Urinary bladder (tissue), 4 donors: ENCODE data around the gene LYL1. TPM values are rescaled to one million over a fixed set of nuclear protein-coding genes. Genes with fewer than 3 reads are reported as not detected.

ENCODE experiments used
- DNase-seq: peaks from one replicate; pipeline ENCODE4 v3.0.0-alpha.2; 2015; ENCODE audit errors: extremely low spot score
- H3K27ac ChIP-seq: one replicate; pipeline ENCODE4 v1.5.1; 2013; ENCODE audit warnings: low read depth, mild to moderate bottlenecking, moderate library complexity
- H3K36me3 ChIP-seq: one replicate; pipeline ENCODE4 v1.6.1; 2013; ENCODE audit warnings: mild to moderate bottlenecking, moderate library complexity; ENCODE audit not compliant: insufficient read depth
- H3K4me1 ChIP-seq: one replicate; pipeline ENCODE4 v1.6.1; 2013; ENCODE audit warnings: mild to moderate bottlenecking, moderate library complexity; ENCODE audit not compliant: insufficient read depth
- H3K4me3 ChIP-seq: one replicate; pipeline ENCODE4 v1.5.1; 2013; ENCODE audit warnings: low read depth, low read length
- WGBS: extraction: QIAGEN DNeasy Blood & Tissue Kit; methylation state at CpG from one replicate; pipeline ENCODE4 v1.1.7; 2013; 5-methylcytosine and 5-hydroxymethylcytosine counted together
- polyA plus RNA-seq: library from polyadenylated mRNA; stranded (reverse); fragments of 200-250 nt; gene quantifications from one replicate; pipeline ENCODE4 v1.2.3, GENCODE V29; 2013
- total RNA-seq: library from RNA; depleted of rRNA; stranded (reverse); fragments of >200 nt; gene quantifications from one replicate; pipeline ENCODE4 v1.2.3, GENCODE V29; 2014
- donor health status: healthy with polysubstance abuse.
- donor health status: healthy.

The LYL1 gene
- total and polyA plus RNA-seq, 2 donors: 4.8 to 15.7 TPM

GRCh38 chr19:13104848-13105711, 2.4 kb upstream of the LYL1 start:
- H3K36me3 ChIP-seq: peaks cover 2% of the 10 kb centered on the region
- no peaks in the 10 kb centered on the region for H3K4me1 ChIP-seq
- H3K27ac ChIP-seq: no peak overlapping the region
- H3K4me3 ChIP-seq: no peak overlapping the region
- DNase-seq: no peak
- 72% methylated on average over 29 of the region's 29 CpGs for WGBS

- H3K4me1 ChIP-seq: no peaks in the 10 kb centered on the region
- H3K36me3 ChIP-seq: peaks cover 2% of the 10 kb centered on the region
- WGBS: 38% methylated on average over 33 of the region's 33 CpGs
- no peak overlapping the region for H3K27ac ChIP-seq
- DNase-seq: no peak
- no peak overlapping the region for H3K4me3 ChIP-seq
Measured at GRCh38 chr19:13104360-13104847, 1.7 kb upstream of the LYL1 start.

DNA sequence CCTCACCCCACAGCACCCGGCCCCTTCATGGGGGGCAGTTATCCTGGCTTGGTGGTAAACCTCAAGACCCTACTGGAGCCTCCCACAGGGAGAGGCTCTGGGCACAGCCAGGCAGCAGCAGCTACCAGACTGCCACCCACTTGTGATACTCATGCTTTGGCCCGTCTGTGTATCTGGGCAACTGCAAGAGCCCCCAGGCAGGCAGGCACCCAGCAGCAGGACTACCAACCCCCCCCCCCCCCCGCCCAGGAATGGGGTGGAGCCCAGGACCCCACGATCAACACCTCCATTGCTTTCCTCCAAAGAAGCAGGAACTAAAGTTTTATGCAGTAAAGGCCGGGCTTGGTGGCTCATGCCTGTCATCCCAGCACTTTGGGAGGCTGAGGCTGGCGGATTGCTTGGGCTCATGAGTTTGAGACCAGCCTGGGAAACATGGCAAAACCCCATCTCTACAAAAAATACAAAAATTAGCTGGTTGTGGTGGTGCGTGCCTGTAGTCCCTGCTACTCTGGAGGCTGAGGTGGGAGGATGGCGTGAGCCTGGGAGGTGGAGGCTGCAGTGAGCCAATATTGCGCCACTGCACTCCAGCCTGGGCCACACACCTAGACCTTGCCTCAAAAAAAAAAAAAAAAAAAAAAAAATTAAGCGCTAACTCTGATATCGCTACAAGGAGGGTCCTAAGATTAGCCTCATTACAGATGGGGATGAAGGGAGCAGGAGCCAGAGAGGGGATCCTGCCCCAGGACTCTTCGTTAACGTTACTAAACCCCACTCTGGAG, 1.1 kb upstream of the LYL1 start:
- Histone ChIP-seq H3K36me3 (peaks cover 2% of the 10 kb centered on the region), H3K4me3 (no peak overlapping the region), H3K27ac (no peak overlapping the region), H3K4me1 (peaks cover 2% of the 10 kb centered on the region)
- 77% methylated on average over 13 of the region's 13 CpGs for WGBS
- DNase-seq: no peak

DNA sequence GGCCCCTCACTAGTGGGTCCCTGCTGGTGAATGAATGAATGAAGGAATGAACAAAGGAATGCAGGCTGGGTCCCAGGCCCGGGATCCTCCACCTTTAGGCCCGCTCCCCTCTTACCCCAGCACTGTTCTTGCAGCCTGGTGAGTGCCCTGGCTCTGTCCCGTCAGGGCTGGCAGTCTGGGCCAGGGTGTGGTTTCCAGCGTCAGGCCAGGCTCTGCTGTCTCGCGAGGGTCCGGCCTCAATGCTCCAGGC, 317 bp downstream of the LYL1 start:
- WGBS: 7% methylated on average over 7 of the region's 7 CpGs
- peaks cover 1% of the 10 kb centered on the region for H3K36me3 ChIP-seq
- no peak for DNase-seq
- peak overlapping the region; percentile 26 for H3K4me3 ChIP-seq
- H3K4me1 ChIP-seq: peaks cover 5% of the 10 kb centered on the region
- peak overlapping the region; percentile 31 for H3K27ac ChIP-seq

GRCh38 chr19:13101590-13102415, 855 bp downstream of the LYL1 start:
- Histone ChIP-seq H3K36me3 (no peaks in the 10 kb centered on the region), H3K4me1 (peaks cover 5% of the 10 kb centered on the region), H3K27ac (peak overlapping the region; percentile 31), H3K4me3 (peak overlapping the region; percentile 26)
- no peak for DNase-seq
- WGBS: 73% methylated on average over 7 of the region's 7 CpGs

DNA sequence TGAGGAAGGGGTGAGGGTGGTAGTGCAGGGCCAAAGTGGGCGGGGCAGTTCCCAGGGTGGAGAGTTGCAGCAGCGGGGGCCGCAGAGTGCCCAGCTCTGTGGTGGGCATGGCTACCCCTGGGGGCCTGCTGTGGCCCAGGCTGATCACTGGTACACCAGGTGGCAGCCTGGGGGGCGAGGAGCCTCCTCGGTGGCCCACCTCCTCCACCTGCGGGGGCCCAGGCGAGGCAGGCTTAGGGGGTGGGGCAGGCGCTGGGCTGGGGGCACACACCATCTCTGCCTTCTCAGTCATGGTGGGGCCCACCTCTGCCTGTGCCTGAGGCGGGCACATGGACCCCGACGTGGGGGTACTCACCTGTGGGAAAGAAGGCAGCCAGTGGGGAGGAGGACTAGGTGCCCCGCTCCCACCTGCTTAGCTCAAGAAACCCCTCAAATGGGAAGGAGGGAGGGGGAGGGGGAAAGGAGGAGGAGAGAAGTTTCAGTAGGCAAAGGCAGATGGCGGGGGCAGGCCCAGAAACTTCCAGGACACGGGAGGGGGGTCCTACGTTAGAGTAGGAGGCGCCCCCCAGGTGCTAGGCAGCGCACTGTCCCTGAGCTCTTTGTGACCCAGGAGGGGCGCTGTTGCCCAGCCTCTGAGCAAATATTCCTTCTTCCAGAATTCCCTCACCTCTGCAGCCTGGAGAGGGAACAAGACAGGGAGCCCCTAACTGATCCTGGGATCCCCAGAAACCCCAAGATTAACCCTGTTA, 1.6 kb downstream of the LYL1 start:
- WGBS: 69% methylated on average over 18 of the region's 18 CpGs
- DNase-seq: no peak

DNA sequence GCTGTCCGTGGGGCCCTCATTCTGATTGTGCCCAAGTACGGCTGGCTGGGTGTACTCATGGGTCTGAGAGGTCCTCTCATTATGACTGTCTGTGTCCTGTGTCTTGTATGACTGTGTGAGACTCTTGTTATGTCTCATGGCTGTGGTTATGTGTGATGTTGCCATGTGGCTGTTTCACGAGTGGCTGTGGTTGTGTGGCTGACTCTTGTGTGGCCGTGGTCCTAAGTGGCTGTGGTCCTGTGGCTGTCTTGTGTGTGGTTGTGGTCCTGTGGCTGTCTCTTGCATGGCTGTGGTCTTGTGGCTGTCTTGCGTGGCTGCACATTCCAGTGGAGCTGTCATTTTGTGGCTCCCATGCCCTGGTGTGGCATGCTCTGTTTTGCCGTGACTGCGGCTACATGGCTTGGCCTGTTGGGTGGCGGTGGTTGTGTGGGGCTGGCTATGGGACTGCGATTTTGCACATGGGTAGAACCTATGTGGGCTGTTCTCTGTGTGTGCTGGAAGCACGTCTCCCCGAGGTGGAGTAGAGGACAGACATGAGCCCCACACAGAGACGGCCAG, 2.5 kb downstream of the LYL1 start:
- no peak for DNase-seq
- no peaks in the 10 kb centered on the region for H3K36me3 ChIP-seq
- no peak overlapping the region for H3K27ac ChIP-seq
- peak overlapping the region; percentile 37 for H3K4me3 ChIP-seq
- peaks cover 5% of the 10 kb centered on the region for H3K4me1 ChIP-seq
- WGBS: 73% methylated on average over 12 of the region's 12 CpGs

More for the DNA sequence above, 1.6 kb downstream of the LYL1 start:
- peaks cover 5% of the 10 kb centered on the region for H3K4me1 ChIP-seq
- H3K36me3 ChIP-seq: no peaks in the 10 kb centered on the region
- no peak overlapping the region for H3K4me3 ChIP-seq
- H3K27ac ChIP-seq: no peak overlapping the region

- peak overlapping the region; percentile 81 for H3K27ac ChIP-seq
- H3K4me1 ChIP-seq: peaks cover 5% of the 10 kb centered on the region
- 35% methylated on average over 77 of the region's 77 CpGs for WGBS
- no peaks in the 10 kb centered on the region for H3K36me3 ChIP-seq
- H3K4me3 ChIP-seq: peak overlapping the region; percentile 37
- DNase-seq: no peak
Measured at GRCh38 chr19:13099073-13099999, 3.3 kb downstream of the LYL1 start.

GRCh38 chr19:13098277-13099072, 4.2 kb downstream of the LYL1 start:
- Histone ChIP-seq H3K4me1 (peaks cover 5% of the 10 kb centered on the region), H3K36me3 (no peaks in the 10 kb centered on the region), H3K27ac (peak overlapping the region; percentile 58), H3K4me3 (peak overlapping the region; percentile 37)
- whole genome bisulfite sequencing: 8% methylated on average over 58 of the region's 58 CpGs
- DNase-seq: no peak

GRCh38 chr19:13097463-13098258, 5.0 kb downstream of the LYL1 start:
- H3K4me1 ChIP-seq: peaks cover 5% of the 10 kb centered on the region
- peak overlapping the region; percentile 80 for H3K27ac ChIP-seq
- no peaks in the 10 kb centered on the region for H3K36me3 ChIP-seq
- no peak for DNase-seq
- 14% methylated on average over 69 of the region's 69 CpGs for WGBS
- H3K4me3 ChIP-seq: peak overlapping the region; percentile 27

DNA sequence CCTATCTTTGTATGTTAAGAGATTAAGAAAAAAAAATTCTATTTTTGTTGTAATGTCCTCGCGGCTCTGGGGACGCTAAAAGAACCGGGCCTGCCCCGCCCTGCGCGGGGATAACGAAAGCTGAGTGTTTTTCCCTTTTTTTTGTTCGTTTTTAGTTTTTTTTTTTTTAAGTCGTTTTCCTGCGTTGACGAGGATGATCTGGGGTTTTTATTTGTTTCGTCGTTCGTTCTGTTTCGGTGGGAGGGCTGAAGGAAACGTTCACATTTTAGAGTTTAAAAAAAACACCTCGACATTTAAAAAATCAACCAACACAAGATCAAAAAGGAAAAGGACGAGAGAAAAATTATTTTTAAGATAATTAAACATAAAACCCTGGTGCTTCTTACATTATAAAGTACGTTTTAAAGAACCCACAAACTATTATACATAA, 5.6 kb downstream of the LYL1 start:
- no peak overlapping the region for H3K27ac ChIP-seq
- no peak overlapping the region for H3K4me3 ChIP-seq
- peaks cover 5% of the 10 kb centered on the region for H3K4me1 ChIP-seq

More for the DNA sequence above, 5.6 kb downstream of the LYL1 start:
- WGBS: 68% methylated on average over 20 of the region's 20 CpGs
- no peaks in the 10 kb centered on the region for H3K36me3 ChIP-seq
- DNase-seq: no peak
